ENCODE measurements around the gene MSH3.
"Not testable (repeated sequence)": the region's sequence is repeated elsewhere in the genome, so short reads cannot be mapped to it uniquely, and the experiment has no call there.

MSH3 gene

DNA sequence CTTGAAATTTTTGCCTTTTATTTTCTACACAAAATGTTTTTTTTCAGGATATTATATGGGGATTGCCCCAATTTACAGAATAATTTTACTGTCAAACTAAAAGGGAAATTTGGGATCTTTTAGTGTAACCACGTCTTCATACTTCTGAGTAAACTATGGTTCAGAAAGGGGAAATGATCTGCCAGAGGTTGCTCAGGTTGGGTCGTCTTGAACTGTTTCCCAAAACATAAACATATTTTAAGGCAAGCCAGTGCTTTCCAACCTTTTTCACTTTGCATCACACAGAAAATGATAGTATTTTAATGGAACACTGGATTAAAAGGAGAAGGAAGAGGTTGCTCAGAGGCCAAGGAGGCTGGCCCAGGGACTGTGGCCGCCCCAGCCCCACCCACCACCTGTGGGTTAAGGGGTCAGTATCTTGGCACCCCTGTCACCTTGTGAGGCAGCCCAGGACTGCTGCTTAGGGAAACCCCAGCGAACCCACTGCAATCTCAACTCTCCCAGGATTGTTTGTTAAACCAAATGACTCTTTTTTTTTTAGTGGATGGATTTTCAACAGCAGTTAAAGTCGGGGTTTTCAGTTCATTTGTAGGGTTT lies 143.1 kb downstream of the MSH3 start:
- no peak for DNase-seq (ENCODE audit: low read depth)

DNA sequence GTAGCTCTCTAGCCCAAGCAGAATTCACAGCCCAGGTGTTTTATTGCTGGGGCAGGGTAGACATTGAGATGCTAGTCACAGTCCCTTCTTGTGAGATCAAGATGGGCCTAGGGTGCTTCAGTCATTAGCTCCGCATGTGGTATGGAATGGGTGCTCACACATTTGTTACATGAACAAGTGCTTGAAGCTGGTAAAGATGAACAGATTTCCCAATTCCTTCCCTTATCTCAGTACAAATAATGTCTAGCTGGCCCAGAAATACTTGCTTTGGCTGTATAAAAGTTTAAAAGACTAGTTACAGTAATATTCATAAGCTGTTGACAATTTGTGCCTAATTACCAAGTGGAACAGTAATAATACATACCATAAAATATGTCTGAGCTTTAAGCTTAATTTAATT lies 143.7 kb downstream of the MSH3 start:
- no peak for DNase-seq (ENCODE audit: low read depth)

DNA sequence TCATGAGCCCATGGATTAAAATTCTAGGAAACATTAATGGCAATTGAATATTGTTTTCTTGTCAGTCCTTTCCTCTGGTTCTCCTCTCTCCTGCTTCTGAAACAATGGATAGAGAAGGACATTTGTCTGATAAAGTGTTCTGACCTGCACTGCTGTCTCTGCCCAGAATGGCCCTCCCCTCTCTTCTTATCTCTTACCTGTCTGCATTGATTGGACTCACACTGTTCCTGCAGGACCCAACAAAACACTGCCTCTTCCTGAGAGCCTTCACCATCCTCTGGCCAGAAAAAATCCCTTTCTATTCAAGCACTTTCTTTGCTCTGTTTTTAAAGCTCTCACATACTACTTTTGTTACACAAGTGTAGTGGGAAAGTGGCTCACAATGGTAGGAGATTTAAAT lies 144.2 kb downstream of the MSH3 start:
- DNase-seq (ENCODE audit: low read depth): no peak

DNA sequence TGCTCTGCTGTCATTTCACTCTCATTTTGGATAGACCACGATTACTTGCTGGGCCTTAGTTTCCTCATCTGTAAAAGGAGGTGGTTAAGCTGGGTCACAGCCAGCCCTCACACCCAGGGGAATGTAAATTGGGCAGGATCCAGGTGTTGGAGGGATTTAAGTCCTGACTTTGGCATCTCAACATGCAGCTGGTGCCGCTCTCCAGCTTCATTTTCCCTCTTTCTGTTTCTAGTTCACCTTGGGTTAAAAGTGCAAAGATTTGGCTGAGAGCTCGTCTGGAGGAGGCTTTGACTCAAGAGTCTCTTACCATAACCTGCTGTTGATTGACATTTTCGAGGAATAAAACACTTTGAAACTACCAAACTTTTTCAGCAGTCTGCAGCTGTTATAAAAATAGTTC lies 144.6 kb downstream of the MSH3 start:
- DNase-seq (ENCODE audit: low read depth): no peak

DNA sequence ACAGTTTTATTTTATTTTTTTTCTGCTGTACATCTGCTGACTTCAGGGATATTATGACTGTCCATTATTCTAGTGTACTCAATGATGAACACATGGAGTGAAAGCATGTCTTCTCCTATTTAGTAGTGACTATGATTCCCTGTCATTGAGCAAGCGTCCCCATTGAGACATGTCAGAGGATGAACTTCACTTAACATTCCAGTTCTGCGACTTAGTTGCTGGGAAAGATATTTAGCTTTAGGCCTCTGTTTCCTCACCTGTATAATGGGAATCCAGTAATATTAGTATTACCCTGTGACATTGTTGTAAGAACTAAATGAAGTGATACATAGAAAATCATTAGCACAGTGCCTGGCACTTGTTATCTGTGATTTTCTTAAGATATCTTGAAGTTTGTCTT lies 145.1 kb downstream of the MSH3 start:
- DNase-seq (ENCODE audit: low read depth): no peak

DNA sequence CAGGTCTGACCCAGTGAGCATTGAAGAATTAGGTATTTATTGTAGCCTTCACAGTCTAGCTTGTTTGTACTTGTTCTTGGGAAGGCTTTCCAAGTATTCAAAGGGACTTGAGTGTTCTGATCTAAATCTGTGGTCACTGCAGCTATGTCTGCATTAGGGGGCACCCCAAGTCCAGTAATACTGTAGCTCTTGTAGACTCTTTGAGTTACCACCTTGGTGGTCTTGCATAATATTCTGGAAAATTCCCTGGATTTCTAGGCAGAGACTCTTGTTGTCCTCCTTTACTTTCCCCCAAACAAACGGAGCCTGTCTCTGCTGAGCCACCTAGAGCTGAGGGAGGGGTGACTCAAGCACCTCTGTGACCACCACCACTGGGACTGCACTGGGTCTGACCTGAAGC lies 149.9 kb downstream of the MSH3 start:
- DNase-seq (ENCODE audit: low read depth): peak; percentile 5

DNA sequence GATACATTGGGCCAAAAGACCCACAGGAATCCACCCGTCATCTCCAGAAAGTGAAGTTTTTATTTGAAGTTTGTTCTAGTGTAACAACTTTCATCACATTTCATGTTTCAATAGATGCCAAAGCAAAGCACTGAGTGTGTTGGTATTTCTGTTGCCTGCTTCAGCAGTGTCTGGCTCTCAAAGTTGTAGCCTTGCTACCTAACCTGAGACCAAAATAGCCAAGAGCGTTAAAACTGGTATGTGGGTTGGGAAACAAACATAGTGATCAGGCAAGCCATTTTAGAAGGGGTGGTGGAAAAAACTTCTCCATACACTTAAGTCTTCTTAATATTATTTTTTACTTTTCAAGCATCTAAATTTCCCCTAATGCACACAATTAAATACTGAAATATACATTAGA lies 150.6 kb downstream of the MSH3 start:
- DNase-seq (ENCODE audit: low read depth): no peak

DNA sequence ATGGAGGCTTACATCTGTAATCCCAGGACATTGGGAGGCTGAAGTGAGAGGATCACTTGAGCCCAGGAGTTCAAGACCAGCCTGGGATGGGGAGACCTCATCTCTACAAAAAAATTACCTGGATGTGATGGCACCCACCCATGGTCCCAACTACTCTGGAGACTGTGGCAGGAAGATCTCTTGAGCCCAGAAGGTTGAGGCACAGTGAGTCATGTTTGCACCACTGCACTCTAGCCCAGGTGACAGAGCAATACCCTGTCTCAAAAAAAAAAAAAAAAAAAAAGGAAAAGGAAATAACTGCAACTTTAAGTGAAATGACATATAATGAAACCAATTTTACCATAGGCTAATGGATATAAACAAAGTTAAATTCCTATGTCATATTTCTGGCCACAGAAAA lies 152.5 kb downstream of the MSH3 start:
- DNase-seq (ENCODE audit: low read depth): no peak

DNA sequence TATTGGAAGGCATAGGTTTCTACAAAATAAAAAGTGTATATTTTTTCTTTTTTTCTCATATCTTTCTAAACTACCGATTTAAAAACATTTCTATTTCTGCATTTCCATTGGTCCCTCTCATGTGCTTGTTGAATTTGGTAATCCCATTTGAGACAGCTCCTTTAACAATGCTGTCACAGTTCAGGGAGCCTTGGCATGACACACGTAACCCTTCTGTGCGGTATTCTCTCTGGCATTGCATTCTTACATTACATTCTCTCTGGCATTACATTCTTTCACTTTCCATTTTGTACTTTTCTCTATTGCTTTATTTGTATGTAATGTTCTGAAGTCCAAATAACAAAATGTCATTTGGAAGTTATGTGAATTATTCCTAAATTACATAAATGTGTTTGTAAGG lies 155.0 kb downstream of the MSH3 start:
- peak; percentile 2 for DNase-seq (ENCODE audit: low read depth)

DNA sequence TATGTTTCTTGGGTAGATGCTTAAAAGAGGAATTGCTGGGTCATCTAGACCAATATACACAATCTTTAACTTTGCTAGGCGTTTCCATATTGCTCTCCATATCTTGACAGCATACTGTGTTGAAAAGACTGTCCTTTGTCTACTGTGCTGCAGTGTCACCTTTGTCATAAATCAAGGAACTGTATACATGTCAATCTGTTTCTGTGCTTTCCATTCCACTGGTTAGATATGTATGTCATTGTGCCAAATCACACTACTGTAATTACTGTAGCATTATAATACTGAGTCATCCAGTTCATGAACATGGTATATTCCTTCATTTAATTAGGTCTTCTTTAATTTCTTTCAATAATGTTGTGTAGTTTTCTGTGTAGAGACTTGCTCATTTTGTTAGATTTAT lies 156.0 kb downstream of the MSH3 start:
- no peak for DNase-seq (ENCODE audit: low read depth)

DNA sequence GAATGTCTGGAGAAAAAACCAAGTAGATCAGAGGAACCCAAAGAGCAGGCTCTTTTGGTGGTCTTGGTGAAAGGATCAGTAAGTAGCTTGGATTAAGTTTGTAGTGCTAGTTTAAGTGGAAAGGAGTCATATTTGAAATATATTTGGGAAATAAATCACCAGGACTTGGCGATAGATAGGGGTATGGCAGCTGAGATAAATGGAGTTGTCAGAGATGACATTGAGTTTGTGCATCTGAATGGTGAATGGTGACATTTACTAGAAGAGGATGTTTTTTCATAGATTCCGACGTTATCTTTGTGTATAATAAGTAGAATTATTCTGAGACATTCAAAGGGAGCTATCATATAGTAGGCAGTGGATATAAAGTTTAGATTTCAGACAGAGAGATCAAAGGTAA lies 162.1 kb downstream of the MSH3 start:
- no peak for DNase-seq (ENCODE audit: low read depth)

DNA sequence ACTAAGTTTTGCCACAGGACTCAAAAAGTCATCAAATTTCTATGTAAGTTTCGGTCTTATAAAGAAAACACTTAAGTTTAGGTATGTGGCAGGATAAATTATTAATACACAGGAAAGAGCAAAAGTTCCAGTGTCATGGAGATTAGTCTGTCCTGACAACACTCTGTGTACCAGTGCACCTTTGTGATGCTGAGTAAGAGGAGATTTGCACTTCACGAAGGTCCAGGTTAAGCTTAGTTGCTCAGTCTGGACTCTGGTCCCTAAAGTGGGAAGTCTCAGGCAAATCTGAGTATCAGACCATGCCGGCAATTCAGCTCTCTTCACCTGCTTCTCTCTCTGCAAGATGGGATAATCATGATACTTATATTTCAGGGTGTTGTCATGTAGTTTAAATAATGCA lies 166.2 kb downstream of the MSH3 start:
- DNase-seq (ENCODE audit: low read depth): no peak

DNA sequence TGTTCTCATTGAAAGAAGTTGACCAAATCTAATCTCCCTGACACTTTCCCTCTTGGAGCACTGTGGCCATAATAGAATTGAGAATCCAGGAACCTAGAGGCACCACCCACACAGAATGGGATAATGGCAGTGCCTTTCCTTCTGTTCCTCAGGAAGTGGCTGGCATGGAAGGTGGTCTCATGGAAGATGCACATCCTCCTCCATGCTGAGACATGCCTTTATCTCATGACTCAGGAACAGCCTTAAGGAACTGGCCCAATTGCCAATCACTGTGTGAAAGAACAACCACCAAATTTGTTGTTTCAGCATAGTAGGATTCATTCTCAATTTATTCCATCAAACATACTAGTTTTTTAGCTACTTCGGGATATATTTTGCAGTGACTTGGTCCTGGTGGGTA lies 168.2 kb downstream of the MSH3 start:
- DNase-seq (ENCODE audit: low read depth): no peak

DNA sequence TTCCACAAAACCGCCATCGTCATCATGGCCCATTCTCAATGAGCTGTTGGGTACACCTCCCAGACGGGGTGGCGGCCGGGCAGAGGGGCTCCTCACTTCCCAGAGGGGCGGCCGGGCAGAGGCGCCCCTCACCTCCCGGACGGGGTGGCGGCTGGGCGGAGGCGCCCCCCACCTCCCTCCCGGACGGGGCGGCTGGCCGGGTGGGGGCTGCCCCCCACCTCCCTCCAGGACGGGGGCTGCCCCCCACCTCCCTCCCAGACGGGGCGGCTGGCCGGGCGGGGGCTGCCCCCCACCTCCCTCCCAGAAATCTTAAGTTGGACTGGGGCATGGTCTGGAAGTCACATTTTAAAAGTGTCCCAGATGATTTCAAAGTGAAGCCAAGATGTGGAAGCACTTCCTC lies 169.7 kb downstream of the MSH3 start:
- DNase-seq (ENCODE audit: low read depth): not testable (repeated sequence)

DNA sequence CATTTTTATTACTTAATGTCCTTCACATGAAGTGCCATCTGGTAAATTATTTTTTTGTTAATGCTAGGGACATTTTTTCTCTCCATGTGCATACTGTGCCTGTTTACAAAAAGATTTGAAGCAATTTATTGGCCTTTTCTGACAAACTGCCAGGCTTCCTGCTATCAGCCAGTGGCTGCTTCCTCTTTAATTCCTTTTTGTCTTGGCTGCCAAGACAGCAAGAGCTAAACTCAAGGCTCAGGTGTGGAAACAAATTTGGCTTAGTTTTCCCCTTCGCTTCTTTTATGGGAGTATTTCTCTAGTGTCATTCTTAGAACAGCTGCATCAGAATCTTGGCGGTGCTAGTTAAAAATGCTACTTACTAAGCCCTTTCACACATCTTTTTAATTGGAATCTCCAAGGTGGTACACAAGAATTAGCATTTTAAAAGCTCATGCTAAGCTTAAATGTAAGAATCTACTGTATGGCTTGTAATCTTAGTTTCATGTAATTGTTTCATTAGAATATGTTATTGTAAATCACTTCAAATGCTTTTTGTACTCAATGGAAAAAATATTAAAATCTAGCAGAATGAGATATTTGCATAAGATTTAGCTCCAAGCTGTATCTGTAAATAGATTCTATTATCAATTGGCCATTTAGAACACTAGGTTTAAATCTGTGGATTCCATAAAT lies 171.5 kb downstream of the MSH3 start:
- peak; percentile 18 for DNase-seq (ENCODE audit: low read depth)

DNA sequence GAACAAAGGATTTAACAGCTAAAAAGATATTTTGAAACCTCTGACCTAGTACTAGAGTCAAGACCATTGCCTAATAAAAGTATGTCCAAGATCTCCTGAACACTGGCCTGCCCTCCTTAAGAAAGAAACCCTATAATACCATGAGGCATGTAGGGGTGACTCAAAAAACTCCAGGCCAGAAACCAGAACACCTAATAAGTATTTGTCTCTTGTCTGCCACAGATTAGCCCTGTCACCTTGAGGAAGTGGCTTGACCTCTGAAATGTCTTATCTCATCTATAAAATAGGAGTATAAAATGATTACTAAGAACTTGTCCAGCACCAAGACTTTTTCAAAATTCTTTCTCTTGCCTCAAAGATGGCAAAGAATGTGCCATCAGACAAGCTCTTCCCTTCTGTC lies 180.3 kb downstream of the MSH3 start:
- peak; percentile 3 for DNase-seq (ENCODE audit: low read depth)

DNA sequence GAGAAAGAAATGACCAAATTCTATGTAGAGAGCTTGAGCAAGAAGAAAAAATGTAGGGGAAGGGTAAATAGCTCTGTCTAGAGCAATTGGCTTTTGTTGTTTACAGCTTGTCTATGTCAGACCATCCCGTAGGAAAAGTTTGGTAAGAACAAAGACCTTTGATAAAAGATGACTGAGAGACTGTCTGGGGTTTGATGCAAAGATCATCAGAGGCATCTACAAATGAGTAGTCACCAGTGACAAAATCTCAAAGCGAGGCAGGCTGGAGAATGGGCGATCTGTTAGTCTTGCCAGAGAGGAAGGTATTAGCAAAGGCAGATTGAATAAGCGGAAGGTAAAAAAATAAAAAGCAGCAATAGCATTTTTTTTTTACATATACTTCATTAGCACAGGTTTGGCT lies 180.7 kb downstream of the MSH3 start:
- no peak for DNase-seq (ENCODE audit: low read depth)

DNA sequence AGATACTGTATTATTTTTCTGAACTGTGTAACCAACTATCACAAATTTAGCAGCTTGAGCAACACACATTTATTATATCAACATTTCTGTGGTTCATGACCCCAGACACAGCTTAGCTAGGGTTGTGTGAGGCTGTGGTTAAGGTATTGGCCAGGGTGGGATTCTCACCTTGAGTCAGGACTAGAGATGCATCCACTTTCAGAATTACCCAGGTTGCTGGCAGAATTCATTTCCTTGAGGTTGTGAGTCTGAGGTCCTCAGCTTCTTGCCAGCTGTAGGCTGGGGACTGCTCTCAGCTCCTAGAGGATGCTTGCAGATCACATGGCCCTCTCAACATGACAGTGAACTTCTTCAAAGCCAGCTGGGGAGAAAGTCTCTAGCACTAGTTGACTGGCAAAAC lies 183.2 kb downstream of the MSH3 start:
- DNase-seq (ENCODE audit: low read depth): no peak

DNA sequence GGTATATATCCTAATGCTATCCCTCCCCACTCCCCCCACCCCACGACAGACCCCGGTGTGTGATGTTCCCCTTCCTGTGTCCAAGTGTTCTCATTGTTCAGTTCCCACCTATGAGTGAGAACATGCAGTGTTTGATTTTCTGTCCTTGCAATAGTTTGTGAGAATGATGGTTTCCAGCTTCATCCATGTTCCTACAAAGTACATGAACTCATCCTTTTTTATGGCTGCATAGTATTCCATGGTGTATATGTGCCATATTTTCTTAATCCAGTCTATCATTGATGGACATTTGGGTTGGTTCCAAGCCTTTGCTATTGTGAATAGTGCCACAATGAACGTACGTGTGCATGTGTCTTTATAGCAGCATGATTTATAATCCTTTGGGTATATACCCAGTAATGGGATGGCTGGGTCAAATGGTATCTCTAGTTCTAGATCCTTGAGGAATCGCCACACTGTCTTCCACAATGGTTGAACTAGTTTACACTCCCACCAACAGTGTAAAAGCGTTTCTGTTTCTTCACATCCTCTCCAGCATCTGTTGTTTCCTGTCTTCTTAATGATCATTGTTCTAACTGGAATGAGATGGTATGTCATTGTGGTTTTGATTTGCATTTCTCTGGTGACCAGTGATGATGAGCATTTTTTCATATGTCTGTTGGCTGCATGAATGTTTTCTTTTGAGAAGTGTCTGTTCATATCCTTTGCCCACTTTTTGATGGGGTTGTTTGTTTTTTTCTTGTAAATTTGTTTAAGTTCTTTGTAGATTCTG lies 186.8 kb downstream of the MSH3 start:
- DNase-seq (ENCODE audit: low read depth): peak; percentile 54

DNA sequence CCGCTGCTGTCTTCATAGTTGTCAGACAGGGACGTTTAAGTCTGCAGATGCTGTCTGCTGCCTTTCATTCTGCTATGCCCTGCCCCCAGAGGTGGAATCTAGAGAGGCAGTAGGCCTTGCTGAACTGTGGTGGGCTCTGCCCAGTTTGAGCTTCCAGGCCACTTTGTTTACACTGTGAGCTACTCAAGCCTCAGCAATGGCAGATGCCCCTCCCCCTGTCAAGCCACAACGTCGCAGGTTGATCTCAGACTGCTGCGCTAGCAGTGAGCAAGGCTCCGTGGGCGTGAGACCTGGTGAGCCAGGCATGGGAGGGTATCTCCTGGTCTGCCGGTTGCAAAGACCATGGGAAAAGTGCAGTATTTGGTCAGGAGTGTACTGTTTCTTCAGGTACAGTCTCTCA lies 192.0 kb downstream of the MSH3 start:
- not testable (repeated sequence) for DNase-seq (ENCODE audit: low read depth)

DNA sequence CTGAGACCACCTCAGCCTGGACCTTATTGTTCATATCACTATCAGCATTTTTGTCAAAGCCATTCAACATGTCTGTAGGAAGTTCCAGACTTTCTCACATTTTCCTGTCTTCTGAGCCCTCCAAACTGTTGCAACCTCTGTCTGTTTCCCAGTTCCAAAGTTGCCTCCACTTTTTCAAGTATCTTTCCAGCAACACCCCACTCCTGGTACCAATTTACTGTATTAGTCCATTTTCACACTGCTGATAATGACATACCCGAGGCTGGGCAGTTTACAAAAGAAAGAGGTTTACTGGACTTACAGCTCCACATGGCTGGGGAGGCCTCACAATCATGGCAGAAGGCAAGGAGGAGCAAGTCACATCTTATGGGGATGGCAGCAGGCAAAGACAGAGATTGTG lies 195.7 kb downstream of the MSH3 start:
- DNase-seq (ENCODE audit: low read depth): not testable (repeated sequence)

DNA sequence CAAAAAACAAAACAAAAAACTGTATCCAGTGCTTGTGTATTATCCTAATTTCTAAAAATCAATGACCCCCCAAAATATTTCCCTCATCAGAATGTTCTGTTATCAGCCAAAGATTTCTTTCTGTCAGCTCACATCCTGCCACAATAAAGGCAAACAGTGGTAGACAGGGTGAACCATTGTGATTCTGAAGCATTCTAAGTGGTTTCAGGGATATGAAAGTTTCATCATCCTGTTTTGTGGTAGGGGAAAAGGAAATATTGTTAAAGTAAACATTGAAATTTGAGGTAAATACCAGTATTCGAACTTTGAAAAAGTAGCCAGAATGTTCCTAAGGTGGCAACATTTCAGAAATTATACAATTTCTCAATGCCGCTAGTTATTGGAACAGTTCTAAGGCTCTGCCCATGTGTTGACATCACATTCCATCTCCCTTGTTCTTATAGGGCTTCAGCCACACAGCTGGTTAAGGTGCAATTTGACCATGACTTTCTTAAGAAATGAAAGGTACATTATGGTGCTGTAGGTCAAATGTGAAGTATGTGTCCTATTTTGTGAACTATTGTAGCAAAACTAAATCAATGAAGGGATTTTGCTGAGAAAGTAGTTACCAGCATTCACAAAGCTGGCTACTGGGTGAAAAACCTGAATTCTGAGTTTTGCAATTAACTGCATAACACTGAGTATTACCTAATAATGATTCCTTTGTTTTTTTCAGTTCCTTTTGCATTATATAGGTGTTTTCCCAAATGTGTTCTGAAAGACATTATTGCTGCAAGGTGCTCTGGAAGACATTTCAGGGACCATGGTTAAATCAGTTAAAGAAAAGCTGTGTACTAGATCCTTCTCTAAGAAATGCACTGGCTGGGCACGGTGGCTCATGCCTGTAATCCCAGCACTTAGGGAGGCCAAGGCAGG lies 198.1 kb downstream of the MSH3 start:
- no peak for DNase-seq (ENCODE audit: low read depth)
